Bronchial epithelial cell (primary cell): Measurements from ENCODE around the gene SDF2. TPM values are rescaled to one million over a fixed set of nuclear protein-coding genes. Genes with fewer than 3 reads are reported as not detected.

ENCODE experiments used
- DNase-seq: peaks from one replicate; pipeline ENCODE4 v3.0.0-alpha.2; 2010; ENCODE audit warnings: low read depth
- FAIRE-seq: peaks from 2 replicates; lab custom pipeline; 2011; peaks lifted over from hg19 to GRCh38; lab: Jason Lieb, UNC
- H3K27me3 ChIP-seq: 2 replicates; pipeline ENCODE4 v1.5.1; 2011; ENCODE audit warnings: low read length; ENCODE audit not compliant: control insufficient read depth, insufficient read depth
- H3K36me3 ChIP-seq: 2 replicates; pipeline ENCODE4 v1.5.1; 2011; ENCODE audit warnings: low read length; ENCODE audit not compliant: control insufficient read depth, insufficient read depth
- H3K4me3 ChIP-seq: 2 replicates; pipeline ENCODE4 v1.5.1; 2011; ENCODE audit warnings: mild to moderate bottlenecking, low read depth, low read length, control low read depth
- CTCF ChIP-seq: IDR thresholded peaks from 2 replicates; pipeline ENCODE4 v1.5.1; 2011; ENCODE audit warnings: mild to moderate bottlenecking, moderate library complexity, low read length, control low read depth, inconsistent platforms; ENCODE audit not compliant: insufficient read depth, severe bottlenecking
- total RNA-seq: library from RNA; depleted of rRNA; stranded (reverse); fragments of >200 nt; gene quantifications from 2 replicates; pipeline ENCODE4 v1.2.1, GENCODE V29; 2014

SDF2 gene
- total RNA-seq, 1 donor from 2014 or later: 50.8 TPM

GRCh38 chr17:28598389-28598788 lies 63.3 kb downstream of the SDF2 start:
- FAIRE-seq (no peak), DNase-seq (no peak)
- H3K4me3 ChIP-seq: peak overlapping the region; percentile 68
- no peak for TF ChIP-seq CTCF
- H3K36me3 ChIP-seq: no peaks in the 10 kb centered on the region
- no peaks in the 10 kb centered on the region for H3K27me3 ChIP-seq

Other genes starting within 250 kb of the SDF2 start
- gene SLC13A2, start 188.3 kb downstream of the SDF2 start, total RNA-seq: not detected in 2 replicates
- 0.38 TPM in 1 of 2 replicates, not detected in the other for gene FOXN1, start 155.6 kb downstream of the SDF2 start, total RNA-seq
- gene UNC119, start 109.3 kb downstream of the SDF2 start, total RNA-seq: 21.9 and 22.8 TPM in 2 replicates
- gene PIGS, start 90.4 kb downstream of the SDF2 start, total RNA-seq: 25.5 and 36.0 TPM in 2 replicates
- 39.3 and 53.4 TPM in 2 replicates for gene ALDOC, start 85.0 kb downstream of the SDF2 start, total RNA-seq
- gene SPAG5, start 62.9 kb downstream of the SDF2 start, total RNA-seq: 1.3 and 2.0 TPM in 2 replicates
- 6.6 and 11.8 TPM in 2 replicates for gene RSKR, start 47.7 kb downstream of the SDF2 start, total RNA-seq
- gene BLTP2, start 16.7 kb downstream of the SDF2 start, total RNA-seq: 164 and 168 TPM in 2 replicates
- 23.2 and 32.9 TPM in 2 replicates for gene SUPT6H, start 299 bp upstream of the SDF2 start, total RNA-seq
- gene PROCA1, start 50.0 kb upstream of the SDF2 start, total RNA-seq: 0.26 and 0.64 TPM in 2 replicates
- 42.5 and 68.7 TPM in 2 replicates for gene RAB34, start 56.0 kb upstream of the SDF2 start, total RNA-seq
- gene RPL23A, start 58.1 kb upstream of the SDF2 start, total RNA-seq: 928 and 1,097 TPM in 2 replicates
- gene TLCD1, start 64.3 kb upstream of the SDF2 start, total RNA-seq: 6.5 and 7.4 TPM in 2 replicates
- 3.1 and 3.2 TPM in 2 replicates for gene NEK8, start 66.9 kb upstream of the SDF2 start, total RNA-seq
- gene TRAF4, start 82.1 kb upstream of the SDF2 start, total RNA-seq: 32.0 and 36.6 TPM in 2 replicates
- gene FAM222B, start 180.9 kb upstream of the SDF2 start, total RNA-seq: 3.2 and 3.6 TPM in 2 replicates
- 17.3 and 17.6 TPM in 2 replicates for gene ERAL1, start 193.1 kb upstream of the SDF2 start, total RNA-seq
- 24.5 TPM in 2 replicates for gene FLOT2, start 235.8 kb upstream of the SDF2 start, total RNA-seq
- 2.9 and 11.3 TPM in 2 replicates for gene DHRS13, start 241.2 kb upstream of the SDF2 start, total RNA-seq